GM12873 (cell line): ENCODE results near the gene CLPX.

Experiments used
- CTCF ChIP-seq: IDR thresholded peaks from 2 replicates; pipeline ENCODE4 v1.5.1; 2012; ENCODE audit warnings: low read depth, mild to moderate bottlenecking, moderate library complexity, low read length, control low read depth; ENCODE audit not compliant: insufficient read depth; ENCODE audit errors: missing control alignments

The CLPX gene

DNA sequence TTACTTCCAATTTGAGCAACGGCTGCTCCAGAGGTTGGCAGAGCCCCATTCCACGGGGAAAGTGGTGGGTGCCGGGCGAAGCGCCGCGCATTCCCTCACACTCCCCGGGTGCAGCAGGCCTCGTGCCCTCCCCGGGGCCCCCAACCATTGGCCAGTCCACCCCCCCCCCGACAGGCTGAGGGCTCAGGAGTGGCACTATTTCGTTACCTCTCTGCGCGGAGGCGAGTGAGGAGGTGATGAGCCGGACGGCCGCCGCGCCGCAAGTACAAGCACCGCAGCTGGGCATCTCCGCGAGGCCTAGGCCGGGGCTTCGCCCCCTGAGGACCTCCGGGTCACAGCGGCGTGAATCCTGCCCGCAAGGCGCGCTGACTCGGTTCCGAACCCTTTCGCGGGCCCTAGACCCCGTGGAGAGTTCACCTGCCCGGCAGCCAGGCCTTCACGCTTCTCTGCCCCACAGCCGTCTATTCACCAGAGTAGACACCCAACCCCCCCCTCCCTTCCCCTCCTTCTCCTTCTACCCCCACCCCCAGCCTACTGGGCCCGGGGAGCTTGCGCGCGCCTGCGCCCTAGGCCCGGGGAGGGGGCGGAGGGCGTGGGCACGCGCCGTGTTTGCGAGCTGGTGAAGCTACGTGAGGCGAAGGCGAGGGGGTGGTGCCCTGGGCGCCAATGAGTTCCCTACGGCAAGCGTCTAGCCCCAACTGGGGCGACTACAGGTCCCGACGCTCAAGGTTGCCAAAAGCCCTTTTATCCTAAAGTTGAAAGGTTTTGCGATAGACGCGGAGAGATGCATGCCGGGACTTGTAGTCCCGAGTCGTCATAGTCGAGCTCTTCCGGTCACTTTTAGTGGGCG, at the start of gene CLPX:
Gene CLPX, minus strand, starts transcription at position 475 of the 850 bp plus-strand sequence. Its CDS starts 189 bp downstream, at position 286.
- no peak for TF ChIP-seq CTCF

- no peak for TF ChIP-seq CTCF
These were observed 48.6 kb upstream of the CLPX start for GRCh38 chr15:65233696-65234095.

DNA sequence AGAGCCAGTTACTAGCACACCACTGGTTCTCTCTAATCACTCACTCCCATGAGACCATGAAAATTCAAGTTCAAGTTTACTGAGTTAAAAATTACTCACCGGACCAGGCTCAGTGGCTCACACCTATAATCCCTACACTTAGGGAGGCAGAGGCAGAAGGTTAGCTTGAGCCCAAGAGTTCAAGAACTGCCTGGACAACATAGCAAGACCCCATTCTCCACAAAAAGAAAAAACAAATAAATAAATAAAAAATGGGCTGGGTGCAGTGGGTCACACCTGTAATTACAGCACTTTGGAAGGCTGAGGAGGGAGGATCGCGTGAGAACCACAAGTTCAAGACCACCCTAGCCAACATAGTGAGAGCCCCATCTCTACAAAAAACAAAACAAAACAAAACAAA, 47.4 kb upstream of the CLPX start:
- TF ChIP-seq CTCF: no peak

GRCh38 chr15:65231306-65231705, 46.2 kb upstream of the CLPX start:
- no peak for TF ChIP-seq CTCF

DNA sequence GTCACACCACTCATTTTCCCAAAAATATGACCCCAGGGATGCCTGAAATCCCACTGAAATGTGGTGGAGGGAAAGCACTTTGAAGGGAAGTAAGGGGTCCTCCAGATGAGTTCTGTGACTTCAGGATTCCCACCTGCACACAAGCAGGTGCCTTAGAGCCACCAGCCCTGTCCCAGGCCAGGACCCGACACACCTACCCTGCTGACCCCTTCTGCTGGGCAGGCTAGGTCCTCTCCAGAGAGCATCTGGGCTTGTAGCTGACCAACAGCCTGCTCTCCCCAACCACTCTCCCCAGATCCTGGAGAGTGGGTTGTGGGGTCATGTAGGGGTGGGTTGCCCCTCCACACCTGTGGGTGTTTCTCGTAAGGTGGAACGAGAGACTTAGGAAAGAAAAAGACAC, 41.1 kb upstream of the CLPX start:
- no peak for TF ChIP-seq CTCF

DNA sequence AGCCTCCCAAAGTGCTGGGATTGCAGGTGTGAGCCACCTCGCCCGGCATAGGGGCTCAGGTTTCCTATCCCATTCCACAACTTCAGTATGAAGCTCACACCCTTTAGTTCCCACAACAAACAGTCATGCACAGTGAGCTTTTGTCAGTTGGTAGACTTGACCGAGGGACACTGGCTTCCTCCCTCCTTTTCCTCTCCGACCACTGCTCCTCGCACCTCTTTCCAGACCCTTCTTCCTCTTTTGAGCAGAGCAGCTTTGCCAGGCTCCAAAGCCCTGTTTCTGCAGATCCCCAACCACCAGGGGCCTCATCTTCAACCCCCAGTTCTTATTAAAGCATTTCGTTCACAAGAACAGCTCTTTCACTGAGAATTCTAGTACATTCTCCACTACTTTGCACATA, 38.9 kb upstream of the CLPX start:
- TF ChIP-seq CTCF: no peak

DNA sequence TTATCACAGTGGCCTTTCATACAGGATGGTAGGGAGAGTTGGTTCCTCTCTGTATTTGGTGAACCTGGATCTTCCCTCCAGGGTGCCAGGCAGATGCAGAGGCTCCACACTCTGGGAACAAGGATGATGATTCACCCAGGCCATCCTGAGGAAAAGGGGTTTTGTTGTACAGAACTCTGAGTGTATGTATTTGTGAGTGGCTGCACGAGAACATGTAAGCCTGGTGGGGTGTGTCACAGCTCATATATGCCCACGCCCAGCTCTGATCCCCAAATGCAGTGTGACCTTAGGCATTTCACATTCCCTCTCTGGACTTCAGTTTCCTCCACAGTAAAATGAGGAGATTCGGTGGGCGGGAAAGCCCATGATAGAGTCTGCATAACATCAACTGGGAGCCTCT, 37.7 kb upstream of the CLPX start:
- TF ChIP-seq CTCF: no peak
